ENCODE results near the gene SIAH2.

SIAH2 gene

GRCh38 chr3:150784747-150785125 is 21.8 kb upstream of the SIAH2 start:
- no peaks in the 10 kb centered on the region for H3K9me3 Mint-ChIP-seq
- no peaks in the 10 kb centered on the region for H3K27me3 Mint-ChIP-seq (ENCODE audit: low read depth)
- peaks cover 24% of the 10 kb centered on the region for H3K4me1 Mint-ChIP-seq (ENCODE audit: low read depth)
- no peak overlapping the region for H3K4me3 Mint-ChIP-seq
- H3K27ac Mint-ChIP-seq, result peak overlapping the region; percentile 79
- no peaks in the 10 kb centered on the region for H3K36me3 Mint-ChIP-seq (ENCODE audit: low read depth)

- H3K4me3 Mint-ChIP-seq, result no peak overlapping the region
- H3K27ac Mint-ChIP-seq, result peak overlapping the region; percentile 79
- no peaks in the 10 kb centered on the region for H3K9me3 Mint-ChIP-seq
- H3K27me3 Mint-ChIP-seq (ENCODE audit: low read depth), result no peaks in the 10 kb centered on the region
- H3K36me3 Mint-ChIP-seq (ENCODE audit: low read depth), result no peaks in the 10 kb centered on the region
- peaks cover 24% of the 10 kb centered on the region for H3K4me1 Mint-ChIP-seq (ENCODE audit: low read depth)
These were observed 21.2 kb upstream of the SIAH2 start for GRCh38 chr3:150783920-150784746.

GRCh38 chr3:150783316-150783715 is 20.3 kb upstream of the SIAH2 start:
- Mint-ChIP-seq H3K27ac (no peak overlapping the region), H3K27me3 (ENCODE audit: low read depth) (no peaks in the 10 kb centered on the region), H3K36me3 (ENCODE audit: low read depth) (no peaks in the 10 kb centered on the region), H3K4me3 (no peak overlapping the region), H3K9me3 (no peaks in the 10 kb centered on the region), H3K4me1 (ENCODE audit: low read depth) (peaks cover 24% of the 10 kb centered on the region)

GRCh38 chr3:150779402-150779858 is 16.5 kb upstream of the SIAH2 start:
- peaks cover 9% of the 10 kb centered on the region for H3K4me1 Mint-ChIP-seq (ENCODE audit: low read depth)
- H3K36me3 Mint-ChIP-seq (ENCODE audit: low read depth), result no peaks in the 10 kb centered on the region
- H3K4me3 Mint-ChIP-seq, result no peak overlapping the region
- no peaks in the 10 kb centered on the region for H3K9me3 Mint-ChIP-seq
- no peaks in the 10 kb centered on the region for H3K27me3 Mint-ChIP-seq (ENCODE audit: low read depth)
- H3K27ac Mint-ChIP-seq, result no peak overlapping the region

GRCh38 chr3:150778793-150779401 is 15.9 kb upstream of the SIAH2 start:
- H3K27ac Mint-ChIP-seq, result no peak overlapping the region
- peaks cover 5% of the 10 kb centered on the region for H3K4me1 Mint-ChIP-seq (ENCODE audit: low read depth)
- no peaks in the 10 kb centered on the region for H3K27me3 Mint-ChIP-seq (ENCODE audit: low read depth)
- H3K4me3 Mint-ChIP-seq, result no peak overlapping the region
- H3K9me3 Mint-ChIP-seq, result no peaks in the 10 kb centered on the region
- H3K36me3 Mint-ChIP-seq (ENCODE audit: low read depth), result no peaks in the 10 kb centered on the region

GRCh38 chr3:150775001-150775599 is 12.1 kb upstream of the SIAH2 start:
- Mint-ChIP-seq H3K27ac (no peak overlapping the region), H3K36me3 (ENCODE audit: low read depth) (no peaks in the 10 kb centered on the region), H3K9me3 (no peaks in the 10 kb centered on the region), H3K27me3 (ENCODE audit: low read depth) (no peaks in the 10 kb centered on the region), H3K4me1 (ENCODE audit: low read depth) (no peaks in the 10 kb centered on the region), H3K4me3 (no peak overlapping the region)

GRCh38 chr3:150773616-150774192 is 10.7 kb upstream of the SIAH2 start:
- H3K27ac Mint-ChIP-seq, result no peak overlapping the region
- no peaks in the 10 kb centered on the region for H3K4me1 Mint-ChIP-seq (ENCODE audit: low read depth)
- H3K36me3 Mint-ChIP-seq (ENCODE audit: low read depth), result no peaks in the 10 kb centered on the region
- H3K27me3 Mint-ChIP-seq (ENCODE audit: low read depth), result no peaks in the 10 kb centered on the region
- H3K4me3 Mint-ChIP-seq, result no peak overlapping the region
- no peaks in the 10 kb centered on the region for H3K9me3 Mint-ChIP-seq

GRCh38 chr3:150771600-150771999 is 8.6 kb upstream of the SIAH2 start:
- H3K9me3 Mint-ChIP-seq, result no peaks in the 10 kb centered on the region
- H3K27ac Mint-ChIP-seq, result no peak overlapping the region
- H3K36me3 Mint-ChIP-seq (ENCODE audit: low read depth), result no peaks in the 10 kb centered on the region
- H3K27me3 Mint-ChIP-seq (ENCODE audit: low read depth), result no peaks in the 10 kb centered on the region
- H3K4me1 Mint-ChIP-seq (ENCODE audit: low read depth), result peaks cover 3% of the 10 kb centered on the region
- H3K4me3 Mint-ChIP-seq, result no peak overlapping the region

GRCh38 chr3:150770681-150771080 is 7.7 kb upstream of the SIAH2 start:
- H3K9me3 Mint-ChIP-seq, result no peaks in the 10 kb centered on the region
- H3K27ac Mint-ChIP-seq, result no peak overlapping the region
- no peaks in the 10 kb centered on the region for H3K36me3 Mint-ChIP-seq (ENCODE audit: low read depth)
- peaks cover 12% of the 10 kb centered on the region for H3K4me1 Mint-ChIP-seq (ENCODE audit: low read depth)
- H3K27me3 Mint-ChIP-seq (ENCODE audit: low read depth), result no peaks in the 10 kb centered on the region
- H3K4me3 Mint-ChIP-seq, result no peak overlapping the region

GRCh38 chr3:150766742-150767141 is 3.8 kb upstream of the SIAH2 start:
- H3K9me3 Mint-ChIP-seq, result no peaks in the 10 kb centered on the region
- peaks cover 10% of the 10 kb centered on the region for H3K36me3 Mint-ChIP-seq (ENCODE audit: low read depth)
- no peak overlapping the region for H3K27ac Mint-ChIP-seq
- peaks cover 30% of the 10 kb centered on the region for H3K4me1 Mint-ChIP-seq (ENCODE audit: low read depth)
- no peak overlapping the region for H3K4me3 Mint-ChIP-seq
- H3K27me3 Mint-ChIP-seq (ENCODE audit: low read depth), result no peaks in the 10 kb centered on the region

- Mint-ChIP-seq H3K36me3 (ENCODE audit: low read depth) (peaks cover 13% of the 10 kb centered on the region), H3K27me3 (ENCODE audit: low read depth) (no peaks in the 10 kb centered on the region), H3K27ac (peak overlapping the region; percentile 56), H3K4me1 (ENCODE audit: low read depth) (peaks cover 33% of the 10 kb centered on the region), H3K4me3 (no peak overlapping the region), H3K9me3 (no peaks in the 10 kb centered on the region)
These were observed 3.2 kb upstream of the SIAH2 start for GRCh38 chr3:150765949-150766720.

- Mint-ChIP-seq H3K27ac (peak overlapping the region; percentile 100), H3K9me3 (no peaks in the 10 kb centered on the region), H3K36me3 (ENCODE audit: low read depth) (peaks cover 24% of the 10 kb centered on the region), H3K4me1 (ENCODE audit: low read depth) (peaks cover 42% of the 10 kb centered on the region), H3K4me3 (peak overlapping the region; percentile 100), H3K27me3 (ENCODE audit: low read depth) (no peaks in the 10 kb centered on the region)
These were observed 2.0 kb upstream of the SIAH2 start for GRCh38 chr3:150764967-150765366.

- H3K9me3 Mint-ChIP-seq, result no peaks in the 10 kb centered on the region
- H3K27ac Mint-ChIP-seq, result peak overlapping the region; percentile 100
- peaks cover 46% of the 10 kb centered on the region for H3K4me1 Mint-ChIP-seq (ENCODE audit: low read depth)
- peak overlapping the region; percentile 100 for H3K4me3 Mint-ChIP-seq
- peaks cover 28% of the 10 kb centered on the region for H3K36me3 Mint-ChIP-seq (ENCODE audit: low read depth)
- no peaks in the 10 kb centered on the region for H3K27me3 Mint-ChIP-seq (ENCODE audit: low read depth)
These were observed 1.6 kb upstream of the SIAH2 start for GRCh38 chr3:150764566-150764965.

GRCh38 chr3:150763841-150764483 is 993 bp upstream of the SIAH2 start:
- Mint-ChIP-seq H3K36me3 (ENCODE audit: low read depth) (peaks cover 30% of the 10 kb centered on the region), H3K9me3 (no peaks in the 10 kb centered on the region), H3K27me3 (ENCODE audit: low read depth) (no peaks in the 10 kb centered on the region), H3K27ac (peak overlapping the region; percentile 100), H3K4me1 (ENCODE audit: low read depth) (peaks cover 52% of the 10 kb centered on the region), H3K4me3 (peak overlapping the region; percentile 100)
